Measurements from ENCODE around the gene RFC2. TPM values are rescaled to one million over a fixed set of nuclear protein-coding genes. Genes with fewer than 3 reads are reported as not detected.
A peak's percentile ranks its signal among the peaks of the same experiment; 100 is the strongest.
"Not testable (repeated sequence)": the region's sequence is repeated elsewhere in the genome, so short reads cannot be mapped to it uniquely, and the experiment has no call there.

Gene RFC2
- total and polyA plus RNA-seq, 4 donors = 12.8 to 16.1 (median 14.0) TPM

- 81 to 89% methylated on average over 14 to 16 of the region's 19 CpGs for WGBS, 2 donors
- H3K4me3 ChIP-seq (ENCODE audit: low read length in 2 of 2); H3K27me3 ChIP-seq (ENCODE audit: control insufficient read depth in 1 of 2, insufficient read depth in 2 of 2, low read length in 1 of 2); H3K4me1 ChIP-seq (ENCODE audit: control insufficient read depth in 1 of 2, insufficient read depth in 2 of 2, low read length in 2 of 2); H3K27ac ChIP-seq (ENCODE audit: low read depth in 1 of 2, low read length in 2 of 2); H3K36me3 ChIP-seq (ENCODE audit: control insufficient read depth in 1 of 2, insufficient read depth in 2 of 2, low read length in 1 of 2); ATAC-seq (ENCODE audit: low FRiP score); H3K9me3 ChIP-seq (ENCODE audit: control insufficient read depth, low read length); intact Hi-C loops (cut with DNase I): not testable (repeated sequence)
- peak in 1 of 2 donors; percentile 39 for DNase-seq
Observed at GRCh38 chr7:74195968-74196654, 58.1 kb downstream of the RFC2 start.

- H3K27ac ChIP-seq (ENCODE audit: low read depth in 1 of 2, low read length in 2 of 2); H3K9me3 ChIP-seq (ENCODE audit: control insufficient read depth, low read length); DNase-seq; H3K27me3 ChIP-seq (ENCODE audit: control insufficient read depth in 1 of 2, insufficient read depth in 2 of 2, low read length in 1 of 2); H3K4me3 ChIP-seq (ENCODE audit: low read length in 2 of 2); H3K4me1 ChIP-seq (ENCODE audit: control insufficient read depth in 1 of 2, insufficient read depth in 2 of 2, low read length in 2 of 2); ATAC-seq (ENCODE audit: low FRiP score); intact Hi-C loops (cut with DNase I): not testable (repeated sequence)
- peaks cover 0 to 11% of the 10 kb centered on the region in 2 donors for H3K36me3 ChIP-seq (ENCODE audit: control insufficient read depth in 1 of 2, insufficient read depth in 2 of 2, low read length in 1 of 2)
- 81 to 84% methylated on average over 17 to 20 of the region's 23 CpGs for WGBS, 2 donors
Observed at GRCh38 chr7:74195139-74195860, 58.9 kb downstream of the RFC2 start.

GRCh38 chr7:74194686-74195085 is 59.5 kb downstream of the RFC2 start:
- Histone ChIP-seq H3K9me3 (ENCODE audit: control insufficient read depth, low read length) (no peaks in the 10 kb centered on the region), H3K4me1 (ENCODE audit: control insufficient read depth in 1 of 2, insufficient read depth in 2 of 2, low read length in 2 of 2) (no peaks in the 10 kb centered on the region), H3K4me3 (ENCODE audit: low read length in 2 of 2) (no peak overlapping the region), H3K36me3 (ENCODE audit: control insufficient read depth in 1 of 2, insufficient read depth in 2 of 2, low read length in 1 of 2) (peaks cover 0 to 14% of the 10 kb centered on the region in 2 donors), H3K27ac (ENCODE audit: low read depth in 1 of 2, low read length in 2 of 2) (no peak overlapping the region), H3K27me3 (ENCODE audit: control insufficient read depth in 1 of 2, insufficient read depth in 2 of 2, low read length in 1 of 2) (no peaks in the 10 kb centered on the region)
- intact Hi-C loops (cut with DNase I) = no loop called here
- DNase-seq (no peak), ATAC-seq (ENCODE audit: low FRiP score) (no peak)
- 87 to 88% methylated on average over 14 of the region's 14 CpGs for WGBS, 2 donors

- peaks cover 0 to 16% of the 10 kb centered on the region in 2 donors for H3K36me3 ChIP-seq (ENCODE audit: control insufficient read depth in 1 of 2, insufficient read depth in 2 of 2, low read length in 1 of 2)
- intact Hi-C loops (cut with DNase I) = no loop called here
- no peaks in the 10 kb centered on the region for H3K9me3 ChIP-seq (ENCODE audit: control insufficient read depth, low read length)
- DNase-seq (no peak), ATAC-seq (ENCODE audit: low FRiP score) (no peak)
- H3K4me3 ChIP-seq (ENCODE audit: low read length in 2 of 2) = no peak overlapping the region
- H3K4me1 ChIP-seq (ENCODE audit: control insufficient read depth in 1 of 2, insufficient read depth in 2 of 2, low read length in 2 of 2) = no peaks in the 10 kb centered on the region
- H3K27me3 ChIP-seq (ENCODE audit: control insufficient read depth in 1 of 2, insufficient read depth in 2 of 2, low read length in 1 of 2) = no peaks in the 10 kb centered on the region
- no peak overlapping the region for H3K27ac ChIP-seq (ENCODE audit: low read depth in 1 of 2, low read length in 2 of 2)
- 90 to 92% methylated on average over 7 of the region's 7 CpGs for WGBS, 2 donors
Observed at GRCh38 chr7:74193913-74194312, 60.3 kb downstream of the RFC2 start.

DNA sequence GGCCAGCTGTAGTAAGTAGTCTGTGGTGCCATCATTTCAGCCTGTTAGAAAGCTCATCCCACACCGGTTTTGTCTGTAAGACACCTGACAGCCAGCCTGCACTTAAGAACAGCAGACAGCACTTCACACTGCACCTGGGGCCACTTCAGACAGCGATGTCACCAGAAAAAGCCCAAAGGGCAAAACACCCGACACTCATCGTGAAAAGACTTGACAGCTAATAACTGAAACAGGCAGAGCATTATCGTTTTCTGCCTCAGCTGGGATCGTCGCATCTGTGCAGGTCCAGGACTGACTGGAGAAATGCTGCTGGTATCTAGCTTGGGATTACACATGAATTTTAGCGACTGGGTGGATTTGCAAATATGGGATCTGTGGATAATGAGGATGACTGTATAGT is 61.1 kb downstream of the RFC2 start:
- Histone ChIP-seq H3K4me1 (ENCODE audit: control insufficient read depth in 1 of 2, insufficient read depth in 2 of 2, low read length in 2 of 2) (no peaks in the 10 kb centered on the region), H3K36me3 (ENCODE audit: control insufficient read depth in 1 of 2, insufficient read depth in 2 of 2, low read length in 1 of 2) (peaks cover 0 to 16% of the 10 kb centered on the region in 2 donors), H3K27ac (ENCODE audit: low read depth in 1 of 2, low read length in 2 of 2) (no peak overlapping the region), H3K4me3 (ENCODE audit: low read length in 2 of 2) (no peak overlapping the region), H3K9me3 (ENCODE audit: control insufficient read depth, low read length) (no peaks in the 10 kb centered on the region), H3K27me3 (ENCODE audit: control insufficient read depth in 1 of 2, insufficient read depth in 2 of 2, low read length in 1 of 2) (no peaks in the 10 kb centered on the region)
- ATAC-seq (ENCODE audit: low FRiP score) (no peak), DNase-seq (no peak)
- intact Hi-C loops (cut with DNase I) = no loop called here
- WGBS, 2 donors = 89 to 92% methylated on average over 8 of the region's 8 CpGs

- ATAC-seq (ENCODE audit: low FRiP score) (no peak), DNase-seq (no peak)
- Histone ChIP-seq H3K27ac (ENCODE audit: low read depth in 1 of 2, low read length in 2 of 2) (no peak overlapping the region), H3K27me3 (ENCODE audit: control insufficient read depth in 1 of 2, insufficient read depth in 2 of 2, low read length in 1 of 2) (no peaks in the 10 kb centered on the region), H3K9me3 (ENCODE audit: control insufficient read depth, low read length) (no peaks in the 10 kb centered on the region), H3K4me3 (ENCODE audit: low read length in 2 of 2) (no peak overlapping the region), H3K36me3 (ENCODE audit: control insufficient read depth in 1 of 2, insufficient read depth in 2 of 2, low read length in 1 of 2) (peaks cover 0 to 16% of the 10 kb centered on the region in 2 donors), H3K4me1 (ENCODE audit: control insufficient read depth in 1 of 2, insufficient read depth in 2 of 2, low read length in 2 of 2) (no peaks in the 10 kb centered on the region)
- WGBS, 2 donors = 88 to 89% methylated on average over 9 of the region's 9 CpGs
- intact Hi-C loops (cut with DNase I) = no loop called here
Observed at GRCh38 chr7:74191231-74191630, 63.0 kb downstream of the RFC2 start.

GRCh38 chr7:74190259-74190658 is 63.9 kb downstream of the RFC2 start:
- Histone ChIP-seq H3K9me3 (ENCODE audit: control insufficient read depth, low read length) (no peaks in the 10 kb centered on the region), H3K4me1 (ENCODE audit: control insufficient read depth in 1 of 2, insufficient read depth in 2 of 2, low read length in 2 of 2) (peaks cover 0 to 1% of the 10 kb centered on the region in 2 donors), H3K27me3 (ENCODE audit: control insufficient read depth in 1 of 2, insufficient read depth in 2 of 2, low read length in 1 of 2) (no peaks in the 10 kb centered on the region), H3K27ac (ENCODE audit: low read depth in 1 of 2, low read length in 2 of 2) (no peak overlapping the region), H3K36me3 (ENCODE audit: control insufficient read depth in 1 of 2, insufficient read depth in 2 of 2, low read length in 1 of 2) (peaks cover 0 to 14% of the 10 kb centered on the region in 2 donors), H3K4me3 (ENCODE audit: low read length in 2 of 2) (no peak overlapping the region)
- DNase-seq (no peak), ATAC-seq (ENCODE audit: low FRiP score) (no peak)
- 82 to 87% methylated on average over 7 of the region's 7 CpGs for WGBS, 2 donors
- intact Hi-C loops (cut with DNase I) = no loop called here

DNA sequence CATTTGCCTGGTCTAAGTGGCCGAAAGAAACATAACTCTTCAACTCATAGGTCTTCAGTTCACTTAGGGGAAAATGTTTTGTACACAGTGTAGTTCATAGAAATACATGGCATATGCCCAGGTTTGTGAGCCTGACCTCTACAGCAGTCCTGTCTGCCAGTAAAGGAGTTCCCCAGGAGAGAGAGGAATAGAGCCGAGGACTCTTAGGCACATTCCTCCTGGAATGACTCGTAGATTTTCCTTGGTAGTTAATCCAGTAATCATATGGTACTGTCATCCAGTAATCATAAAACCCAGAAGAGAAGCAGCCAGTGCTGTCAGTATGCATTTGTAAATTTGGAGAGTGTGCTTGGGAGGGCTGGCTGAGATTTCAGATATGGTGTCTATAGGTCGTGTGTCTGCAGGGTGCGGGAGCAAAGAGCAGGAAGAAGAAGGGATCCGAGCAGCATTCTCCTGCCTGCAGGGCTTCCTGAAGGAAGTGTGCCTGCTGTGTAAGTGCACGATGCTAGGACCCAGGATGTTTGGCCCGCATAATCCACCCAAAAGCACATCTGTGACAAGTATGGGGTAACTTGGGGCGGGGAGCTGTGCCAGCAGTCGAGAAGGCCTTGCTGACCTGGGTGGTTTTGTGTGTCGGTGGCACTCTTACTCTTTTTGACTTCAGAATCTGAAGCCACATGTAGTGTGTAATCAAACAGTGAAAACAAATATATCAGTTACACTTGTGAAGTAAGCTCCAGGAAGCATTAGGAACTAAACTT is 66.1 kb downstream of the RFC2 start:
- ATAC-seq (ENCODE audit: low FRiP score) (no peak), DNase-seq (no peak)
- H3K27me3 ChIP-seq (ENCODE audit: control insufficient read depth in 1 of 2, insufficient read depth in 2 of 2, low read length in 1 of 2) = no peaks in the 10 kb centered on the region
- intact Hi-C loops (cut with DNase I) = no loop called here
- peaks cover 0 to 11% of the 10 kb centered on the region in 2 donors for H3K36me3 ChIP-seq (ENCODE audit: control insufficient read depth in 1 of 2, insufficient read depth in 2 of 2, low read length in 1 of 2)
- H3K4me1 ChIP-seq (ENCODE audit: control insufficient read depth in 1 of 2, insufficient read depth in 2 of 2, low read length in 2 of 2) = peaks cover 0 to 5% of the 10 kb centered on the region in 2 donors
- H3K4me3 ChIP-seq (ENCODE audit: low read length in 2 of 2) = no peak overlapping the region
- no peak overlapping the region for H3K27ac ChIP-seq (ENCODE audit: low read depth in 1 of 2, low read length in 2 of 2)
- 54 to 58% methylated on average over 11 of the region's 11 CpGs for WGBS, 2 donors
- H3K9me3 ChIP-seq (ENCODE audit: control insufficient read depth, low read length) = no peaks in the 10 kb centered on the region
